ENCODE data around the gene MED16. TPM values are rescaled to one million over a fixed set of nuclear protein-coding genes. Genes with fewer than 3 reads are reported as not detected.

MED16 gene
- total RNA-seq, 1 donor from 2014 or later = 53.5 TPM

- no peak for DNase-seq (ENCODE audit: low read depth)
- H3K4me3 ChIP-seq (ENCODE audit: low read depth, low read length) = no peak overlapping the region
- no peak for TF ChIP-seq CTCF (conservative IDR thresholded peaks at IDR 0.05; ENCODE audit: low read depth, low read length)
These were observed 11.6 kb upstream of the MED16 start for GRCh38 chr19:904545-904944.

GRCh38 chr19:903266-903797, 10.3 kb upstream of the MED16 start:
- no peak for TF ChIP-seq CTCF (conservative IDR thresholded peaks at IDR 0.05; ENCODE audit: low read depth, low read length)
- DNase-seq (ENCODE audit: low read depth) = no peak
- H3K4me3 ChIP-seq (ENCODE audit: low read depth, low read length) = no peak overlapping the region

GRCh38 chr19:902446-903226, 9.6 kb upstream of the MED16 start:
- H3K4me3 ChIP-seq (ENCODE audit: low read depth, low read length) = no peak overlapping the region
- no peak for DNase-seq (ENCODE audit: low read depth)
- TF ChIP-seq CTCF (conservative IDR thresholded peaks at IDR 0.05; ENCODE audit: low read depth, low read length) = no peak

- TF ChIP-seq CTCF (conservative IDR thresholded peaks at IDR 0.05; ENCODE audit: low read depth, low read length) = no peak
- no peak overlapping the region for H3K4me3 ChIP-seq (ENCODE audit: low read depth, low read length)
- DNase-seq (ENCODE audit: low read depth) = no peak
These were observed 9.0 kb upstream of the MED16 start for GRCh38 chr19:902093-902370.

- TF ChIP-seq CTCF (conservative IDR thresholded peaks at IDR 0.05; ENCODE audit: low read depth, low read length) = no peak
- H3K4me3 ChIP-seq (ENCODE audit: low read depth, low read length) = no peak overlapping the region
- DNase-seq (ENCODE audit: low read depth) = no peak
These were observed 8.5 kb upstream of the MED16 start for GRCh38 chr19:901216-902092.

- no peak overlapping the region for H3K4me3 ChIP-seq (ENCODE audit: low read depth, low read length)
- no peak for TF ChIP-seq CTCF (conservative IDR thresholded peaks at IDR 0.05; ENCODE audit: low read depth, low read length)
- no peak for DNase-seq (ENCODE audit: low read depth)
These were observed 7.5 kb upstream of the MED16 start for GRCh38 chr19:900302-901111.

All from epithelial cell of proximal tubule (primary cell).